ENCODE results near the gene ZBED6. TPM values are rescaled to one million over a fixed set of nuclear protein-coding genes. Genes with fewer than 3 reads are reported as not detected.

The ZBED6 gene
- total and polyA plus RNA-seq, 9 of the 15 experiments (the other 6 are each of a cell fraction or from before 2014, with no cell fraction given), result 0.21 to 16.6 (median 5.0) TPM

DNA sequence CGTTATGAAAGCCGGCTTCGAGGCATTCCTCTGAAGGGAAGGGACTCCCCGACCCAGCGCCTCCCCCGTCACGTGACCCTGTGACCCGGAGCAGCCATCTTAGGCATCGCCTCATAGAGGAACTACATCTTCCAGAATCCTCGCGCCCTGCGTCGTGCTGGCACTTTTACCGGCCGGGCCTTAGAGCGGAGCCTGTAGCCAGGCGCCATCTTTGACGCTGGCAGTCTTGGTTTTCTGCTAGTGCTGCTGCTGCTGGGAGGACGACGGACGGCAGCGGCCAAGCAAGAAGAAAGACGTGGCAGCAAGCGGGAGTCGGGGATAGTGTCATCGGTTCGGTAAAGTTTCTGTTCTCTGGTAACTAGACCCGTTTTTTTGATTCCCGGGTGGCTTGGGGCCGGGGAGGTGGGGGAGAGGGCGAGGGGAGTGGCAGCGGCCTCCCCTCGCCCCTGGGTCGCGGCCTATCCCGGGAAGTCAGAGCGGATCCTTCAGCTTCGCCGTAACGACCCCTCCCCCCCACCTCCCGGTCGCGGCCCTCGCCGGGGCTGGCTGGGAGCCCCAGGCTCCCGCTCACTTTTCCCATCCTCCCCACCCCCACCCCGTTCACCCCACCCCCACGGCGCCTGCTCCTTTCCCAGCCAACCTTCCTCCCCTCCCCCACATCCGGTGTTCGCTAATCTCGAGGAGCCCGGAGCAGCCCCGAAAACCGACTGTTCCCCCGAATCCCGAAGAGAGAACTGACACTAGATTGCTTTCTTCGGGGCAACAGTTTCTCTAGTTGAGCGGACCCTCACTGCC, at the start of gene ZBED6, which contains the start of gene ZC3H11A (continued):
- TF ChIP-seq NFRKB (IDR thresholded peaks at IDR 0.05; ENCODE audit: low read depth) (peak; percentile 98), PHF8 (IDR thresholded peaks at IDR 0.05; ENCODE audit: borderline replicate concordance, low read length) (peak; percentile 67), ZNF143 (CRISPR knock-in tag; IDR thresholded peaks at IDR 0.05) (peak; percentile 95), TCFL5 (CRISPR knock-in tag; conservative IDR thresholded peaks at IDR 0.05) (no peak), ETS2 (tag; IDR thresholded peaks at IDR 0.05; ENCODE audit: borderline replicate concordance, poor library complexity, severe bottlenecking) (no peak), RAD21 (CRISPR knock-in tag; conservative IDR thresholded peaks at IDR 0.05 in 1 of 2, IDR thresholded peaks at IDR 0.05 in 1 of 2) (no peak), ZNF408 (CRISPR knock-in tag; IDR thresholded peaks at IDR 0.05; ENCODE audit: low read depth) (no peak), RBBP5 (IDR thresholded peaks at IDR 0.05; ENCODE audit: borderline replicate concordance, insufficient read depth, low read length, poor library complexity, severe bottlenecking) (peak; percentile 75), ZC3H4 (CRISPR knock-in tag; IDR thresholded peaks at IDR 0.05; ENCODE audit: borderline replicate concordance) (no peak), RCOR1 (IDR thresholded peaks at IDR 0.05; ENCODE audit: borderline replicate concordance in 1 of 2, low read depth in 2 of 2, low read length in 2 of 2) (peak in 1 of 2 experiments; percentile 67; a peak in 1 of 4 replicates), MYNN (IDR thresholded peaks at IDR 0.05) (0 out of 2 replicates have a peak, but pooled peaks have one; percentile 32), MYNN (CRISPR knock-in tag; IDR thresholded peaks at IDR 0.05) (no peak), ZNF699 (CRISPR knock-in tag; IDR thresholded peaks at IDR 0.05; ENCODE audit: insufficient replicate concordance) (no peak), CTCFL (IDR thresholded peaks at IDR 0.05; ENCODE audit: borderline replicate concordance, insufficient read depth, low read depth, low read length, poor library complexity, severe bottlenecking) (no peak), PRMT5 (CRISPR knock-in tag; IDR thresholded peaks at IDR 0.05) (peak; percentile 18), ZNF507 (tag; conservative IDR thresholded peaks at IDR 0.05) (no peak), ETV6 (IDR thresholded peaks at IDR 0.05; ENCODE audit: borderline replicate concordance in 1 of 2, low read depth in 2 of 2, low read length in 1 of 2) (no peak; a peak in 1 of 4 replicates), ETV6 (CRISPR knock-in tag; IDR thresholded peaks at IDR 0.05; ENCODE audit: borderline replicate concordance) (no peak), MIER1 (IDR thresholded peaks at IDR 0.05; ENCODE audit: low read depth) (no peak), MEIS2 (IDR thresholded peaks at IDR 0.05; ENCODE audit: partially characterized antibody) (no peak), ZNF133 (CRISPR knock-in tag; IDR thresholded peaks at IDR 0.05) (no peak), ATF2 (CRISPR knock-in tag; IDR thresholded peaks at IDR 0.05) (no peak), PML (IDR thresholded peaks at IDR 0.05; ENCODE audit: low read length) (peak; percentile 39; the same call in 1 of the 2 replicates), ATF4 (CRISPR knock-in tag; IDR thresholded peaks at IDR 0.05) (no peak), ZNF316 (IDR thresholded peaks at IDR 0.05) (no peak)

Measured in K562 (cell line).